OCI-LY7 (cell line): ENCODE results near the gene ISYNA1.

Source experiments
- CTCF ChIP-seq: fragments of 200-600 bp; sonication (generic); conservative IDR thresholded peaks from 2 replicates; pipeline ENCODE4 v1.5.1; 2014; ENCODE audit warnings: mild to moderate bottlenecking, antibody characterized with exemption, low read length, moderate library complexity, mixed read lengths
- EZH2phosphoT487 ChIP-seq: fragments of 200-600 bp; sonication (generic); IDR thresholded peaks from 2 replicates; pipeline ENCODE4 v1.6.1; 2018; ENCODE audit warnings: low read depth, borderline replicate concordance, mild to moderate bottlenecking, mixed run types, antibody characterized with exemption, low read length, moderate library complexity, mixed read lengths

- 0 out of 2 replicates have a peak, but pooled peaks have one; percentile 33 for TF ChIP-seq CTCF
- no peak for TF ChIP-seq EZH2phosphoT487
Observed at GRCh38 chr19:18484992-18485391, 47.1 kb upstream of the ISYNA1 start.
